Neuronal stem cell (in vitro differentiated cells): ENCODE results near the gene PHF12.
A peak's percentile ranks its signal among the peaks of the same experiment; 100 is the strongest.

Experiments used
- DNase-seq: peaks from one replicate; pipeline ENCODE4 v3.0.0-alpha.2; 2013; ENCODE audit warnings: low spot score
- H2AFZ ChIP-seq: one replicate; pipeline ENCODE4 v1.6.1; 2013; ENCODE audit warnings: mild to moderate bottlenecking, low read length, inconsistent platforms
- H2AK5ac ChIP-seq: 2 replicates; pipeline ENCODE4 v1.6.1; 2013; ENCODE audit warnings: low read depth, mild to moderate bottlenecking, inconsistent platforms, low read length, moderate library complexity, mixed read lengths
- H2BK120ac ChIP-seq: 2 replicates; pipeline ENCODE4 v1.6.1; 2013; ENCODE audit warnings: low read depth, mild to moderate bottlenecking, inconsistent platforms, low read length, moderate library complexity, mixed read lengths
- H2BK12ac ChIP-seq: one replicate; pipeline ENCODE4 v1.6.1; 2013; ENCODE audit warnings: low read length, inconsistent platforms
- H2BK15ac ChIP-seq: 2 replicates; pipeline ENCODE4 v1.6.1; 2013; ENCODE audit warnings: mild to moderate bottlenecking, low read length, inconsistent platforms, mixed read lengths
- H2BK5ac ChIP-seq: one replicate; pipeline ENCODE4 v1.6.1; 2013; ENCODE audit warnings: inconsistent platforms, mild to moderate bottlenecking, low read length, moderate library complexity
- H3K14ac ChIP-seq: one replicate; pipeline ENCODE4 v1.6.1; 2013; ENCODE audit warnings: low read length, inconsistent platforms
- H3K18ac ChIP-seq: 2 replicates; pipeline ENCODE4 v1.6.1; 2013; ENCODE audit warnings: low read length, inconsistent platforms
- H3K23ac ChIP-seq: 2 replicates; pipeline ENCODE4 v1.6.1; 2013; ENCODE audit warnings: low read depth, mild to moderate bottlenecking, mixed read lengths, low read length, inconsistent platforms; ENCODE audit not compliant: poor library complexity
- H3K27ac ChIP-seq: replicated peaks from 3 replicates; pipeline ENCODE4 v1.5.1; 2013; ENCODE audit warnings: low read length, inconsistent platforms
- H3K27me3 ChIP-seq, 3 experiments: 2 replicates each; pipeline ENCODE4 v1.6.1; 2013; ENCODE audit warnings: low read length in 3 of 3, mild to moderate bottlenecking in 2 of 3, inconsistent platforms in 1 of 3, low read depth in 1 of 3, mixed read lengths in 1 of 3, moderate library complexity in 1 of 3; ENCODE audit not compliant: control insufficient read depth in 3 of 3, insufficient read depth in 3 of 3
- H3K36me3 ChIP-seq, 2 donors: replicated peaks in 1 of 2; 2 replicates each; pipeline ENCODE4 v1.6.1; 2013; ENCODE audit warnings: low read length in 2 of 2; ENCODE audit not compliant: control insufficient read depth in 2 of 2, insufficient read depth in 2 of 2
- H3K4ac ChIP-seq: 2 replicates; pipeline ENCODE4 v1.6.1; 2013; ENCODE audit warnings: inconsistent platforms, mild to moderate bottlenecking, low read length, moderate library complexity
- H3K4me1 ChIP-seq, 2 donors: 1 replicate in 1 of 2; 2 replicates in 1 of 2; pipeline ENCODE4 v1.6.1; 2013; ENCODE audit warnings: low read length in 2 of 2, low read depth in 1 of 2; ENCODE audit not compliant: control insufficient read depth in 2 of 2, insufficient read depth in 1 of 2
- H3K4me2 ChIP-seq: one replicate; pipeline ENCODE4 v1.6.1; 2013; ENCODE audit warnings: mild to moderate bottlenecking, low read length, inconsistent platforms; ENCODE audit not compliant: insufficient read depth, poor library complexity, severe bottlenecking
- H3K4me3 ChIP-seq, 2 donors: 2 replicates each; pipeline ENCODE4 v1.5.1; 2013; ENCODE audit warnings: low read length in 2 of 2, mild to moderate bottlenecking in 2 of 2, inconsistent platforms in 1 of 2, moderate library complexity in 1 of 2
- H3K79me1 ChIP-seq: one replicate; pipeline ENCODE4 v1.6.1; 2013; ENCODE audit warnings: low read depth, mild to moderate bottlenecking, inconsistent platforms, low read length, moderate library complexity
- H3K9ac ChIP-seq: one replicate; pipeline ENCODE4 v1.6.1; 2013; ENCODE audit warnings: mild to moderate bottlenecking, low read depth, low read length, inconsistent platforms; ENCODE audit not compliant: poor library complexity
- H3K9me3 ChIP-seq, 2 donors: replicated peaks in 1 of 2; 2 replicates each; pipeline versions ENCODE3 to v1.6.1; 2013; ENCODE audit warnings: low read length in 2 of 2, mild to moderate bottlenecking in 2 of 2, inconsistent platforms in 1 of 2, low read depth in 1 of 2, mixed read lengths in 1 of 2, moderate library complexity in 1 of 2; ENCODE audit not compliant: control insufficient read depth in 2 of 2, insufficient read depth in 1 of 2
- H4K8ac ChIP-seq: one replicate; pipeline ENCODE4 v1.6.1; 2013; ENCODE audit warnings: low read depth, mild to moderate bottlenecking, inconsistent platforms, low read length, moderate library complexity
- H4K91ac ChIP-seq: one replicate; pipeline ENCODE4 v1.6.1; 2013; ENCODE audit warnings: low read length, low read depth, mild to moderate bottlenecking, inconsistent platforms; ENCODE audit not compliant: poor library complexity
- WGBS, 2 donors: extraction: QIAGEN DNeasy Blood & Tissue Kit; methylation state at CpG; one replicate each; pipeline ENCODE4 v1.1.7; 2013; ENCODE audit warnings: missing lambda C conversion rate in 2 of 2, mixed read lengths in 1 of 2; ENCODE audit not compliant: insufficient read length in 2 of 2, insufficient replicate concordance in 1 of 2; ENCODE audit errors: extremely low coverage in 2 of 2; 5-methylcytosine and 5-hydroxymethylcytosine counted together

PHF12 gene

DNA sequence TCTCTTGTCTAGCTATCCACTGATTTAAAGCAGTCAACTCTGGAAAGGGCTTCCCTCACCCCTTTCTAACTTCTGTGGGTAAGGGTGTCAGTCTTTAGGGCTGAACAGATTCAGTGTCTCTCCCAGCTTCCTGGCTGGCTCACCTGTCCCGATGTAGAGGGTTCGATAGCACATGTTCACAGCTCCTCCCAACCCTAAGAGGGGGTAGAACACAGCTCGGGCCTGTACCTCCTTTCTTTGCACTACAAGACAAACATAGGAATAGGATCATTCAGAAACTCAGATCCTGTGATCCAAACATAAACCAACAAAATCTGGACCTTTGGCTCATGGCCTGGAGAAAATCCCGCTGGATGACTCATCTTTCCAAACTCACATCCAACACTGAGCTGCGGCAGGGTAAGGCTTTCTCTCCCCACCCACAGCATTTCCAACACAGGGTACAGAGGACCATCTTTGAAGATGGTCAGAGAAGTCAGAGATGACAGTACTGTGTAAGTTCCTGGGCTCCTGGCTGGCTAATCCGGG lies 42.6 kb downstream of the PHF12 start:
- no peak overlapping the region for H3K27ac ChIP-seq
- no peak overlapping the region for H4K8ac ChIP-seq
- H3K9me3 ChIP-seq = no peaks in the 10 kb centered on the region
- H3K23ac ChIP-seq = no peak overlapping the region
- no peak overlapping the region for H2AFZ ChIP-seq
- no peak overlapping the region for H3K18ac ChIP-seq
- H3K4me3 ChIP-seq = no peak overlapping the region
- no peak overlapping the region for H3K14ac ChIP-seq
- no peak overlapping the region for H2BK120ac ChIP-seq
- no peak overlapping the region for H3K4me2 ChIP-seq
- no peaks in the 10 kb centered on the region for H3K79me1 ChIP-seq
- H3K4me1 ChIP-seq = no peaks in the 10 kb centered on the region
- no peak overlapping the region for H3K9ac ChIP-seq
- H2BK15ac ChIP-seq = no peak overlapping the region
- no peak overlapping the region for H4K91ac ChIP-seq
- H2AK5ac ChIP-seq = no peak overlapping the region
- H2BK12ac ChIP-seq = no peak overlapping the region
- no peak overlapping the region for H3K4ac ChIP-seq
- H3K27me3 ChIP-seq = no peaks in the 10 kb centered on the region
- H2BK5ac ChIP-seq = no peak overlapping the region
- DNase-seq = no peak
- peaks cover 69 to 86% of the 10 kb centered on the region in 2 donors for H3K36me3 ChIP-seq
- WGBS, 2 donors = no CpG with 5 or more reads among the region's 6 CpGs

- no peak overlapping the region for H3K9ac ChIP-seq
- DNase-seq = no peak
- no peak overlapping the region for H2AK5ac ChIP-seq
- no peaks in the 10 kb centered on the region for H3K9me3 ChIP-seq
- no peak overlapping the region for H3K14ac ChIP-seq
- peaks cover 0 to 1% of the 10 kb centered on the region in 2 donors for H3K4me1 ChIP-seq
- peak overlapping the region; percentile 25 for H3K23ac ChIP-seq
- no peak overlapping the region for H2BK5ac ChIP-seq
- no peak overlapping the region for H3K4ac ChIP-seq
- no peak overlapping the region for H2AFZ ChIP-seq
- no peak overlapping the region for H3K4me3 ChIP-seq
- H2BK12ac ChIP-seq = no peak overlapping the region
- H4K91ac ChIP-seq = no peak overlapping the region
- H2BK120ac ChIP-seq = no peak overlapping the region
- no peak overlapping the region for H2BK15ac ChIP-seq
- no peak overlapping the region for H4K8ac ChIP-seq
- no peak overlapping the region for H3K27ac ChIP-seq
- no peak overlapping the region for H3K18ac ChIP-seq
- H3K36me3 ChIP-seq = peaks cover 62 to 78% of the 10 kb centered on the region in 2 donors
- H3K27me3 ChIP-seq = no peaks in the 10 kb centered on the region
- H3K79me1 ChIP-seq = no peaks in the 10 kb centered on the region
- H3K4me2 ChIP-seq = no peak overlapping the region
- no CpG with 5 or more reads among the region's 3 CpGs for WGBS, 2 donors
Measured at GRCh38 chr17:28907709-28908475, 43.4 kb downstream of the PHF12 start.

GRCh38 chr17:28906706-28907438 lies 44.4 kb downstream of the PHF12 start:
- H4K8ac ChIP-seq = no peak overlapping the region
- H2BK5ac ChIP-seq = peak overlapping the region; percentile 56
- no peak overlapping the region for H2BK15ac ChIP-seq
- no peak overlapping the region for H3K4me2 ChIP-seq
- no peak overlapping the region for H3K4me3 ChIP-seq
- no peak overlapping the region for H2BK12ac ChIP-seq
- no CpG with 5 or more reads among the region's 7 CpGs for WGBS, 2 donors
- no peak overlapping the region for H3K23ac ChIP-seq
- no peak overlapping the region for H2AK5ac ChIP-seq
- peaks cover 52 to 68% of the 10 kb centered on the region in 2 donors for H3K36me3 ChIP-seq
- H2BK120ac ChIP-seq = no peak overlapping the region
- no peak overlapping the region for H3K14ac ChIP-seq
- H3K79me1 ChIP-seq = no peaks in the 10 kb centered on the region
- peak overlapping the region; percentile 25 for H3K27ac ChIP-seq
- no peak for DNase-seq
- H3K9me3 ChIP-seq = no peaks in the 10 kb centered on the region
- H4K91ac ChIP-seq = no peak overlapping the region
- no peak overlapping the region for H2AFZ ChIP-seq
- H3K27me3 ChIP-seq = no peaks in the 10 kb centered on the region
- no peak overlapping the region for H3K4ac ChIP-seq
- H3K18ac ChIP-seq = no peak overlapping the region
- no peak overlapping the region for H3K9ac ChIP-seq
- peaks cover 0 to 1% of the 10 kb centered on the region in 2 donors for H3K4me1 ChIP-seq

GRCh38 chr17:28906276-28906675 lies 45.0 kb downstream of the PHF12 start:
- no peak overlapping the region for H2BK120ac ChIP-seq
- no peak for DNase-seq
- no peak overlapping the region for H3K14ac ChIP-seq
- no peak overlapping the region for H3K4ac ChIP-seq
- H3K79me1 ChIP-seq = no peaks in the 10 kb centered on the region
- H3K27ac ChIP-seq = no peak overlapping the region
- H4K8ac ChIP-seq = no peak overlapping the region
- H2AFZ ChIP-seq = no peak overlapping the region
- peaks cover 46 to 64% of the 10 kb centered on the region in 2 donors for H3K36me3 ChIP-seq
- H3K23ac ChIP-seq = no peak overlapping the region
- H2BK12ac ChIP-seq = no peak overlapping the region
- no peak overlapping the region for H3K4me2 ChIP-seq
- H3K9ac ChIP-seq = no peak overlapping the region
- no peak overlapping the region for H2BK15ac ChIP-seq
- H2AK5ac ChIP-seq = no peak overlapping the region
- no peak overlapping the region for H3K18ac ChIP-seq
- H3K4me3 ChIP-seq = no peak overlapping the region
- peak overlapping the region; percentile 56 for H2BK5ac ChIP-seq
- no peaks in the 10 kb centered on the region for H3K9me3 ChIP-seq
- no CpG with 5 or more reads among the region's 9 CpGs for WGBS, 2 donors
- no peaks in the 10 kb centered on the region for H3K27me3 ChIP-seq
- H4K91ac ChIP-seq = no peak overlapping the region
- peaks cover 1 to 3% of the 10 kb centered on the region in 2 donors for H3K4me1 ChIP-seq
